ENCODE measurements around the gene SIX2.

GRCh38 chr2:44974064-44974715 is 35.1 kb downstream of the SIX2 start:
- TF ChIP-seq CTCF (conservative IDR thresholded peaks at IDR 0.05; ENCODE audit: low read length) (peak; percentile 84), EZH2phosphoT487 (IDR thresholded peaks at IDR 0.05; ENCODE audit: borderline replicate concordance) (no peak)
